Gastrocnemius medialis (tissue), 4 donors: ENCODE results near the gene TRAF4. TPM values are rescaled to one million over a fixed set of nuclear protein-coding genes. Genes with fewer than 3 reads are reported as not detected.
A peak's percentile ranks its signal among the peaks of the same experiment; 100 is the strongest.

ENCODE experiments used
- ATAC-seq, 2 donors: fragments of 150-250 bp; one replicate each; pipeline ENCODE4 v1.9.1; 2016
- DNase-seq, 2 donors: peaks; one replicate each; pipeline ENCODE4 v3.0.0-alpha.2; 2019
- H3K27ac ChIP-seq, 4 donors: fragments of 200-600 bp; sonication (generic); 1 replicate in 1 of 4; 2 replicates in 3 of 4; pipeline ENCODE4 v1.5.1; 2016 to 2018; ENCODE audit warnings: mild to moderate bottlenecking in 2 of 4, moderate library complexity in 1 of 4
- H3K27me3 ChIP-seq, 3 donors: fragments of 200-600 bp; sonication (generic) in 2 of 3; 1 replicate in 1 of 3; 2 replicates in 2 of 3; pipeline versions ENCODE4 v1.5.1 to v1.6.0; 2016 to 2019; ENCODE audit warnings: mild to moderate bottlenecking in 1 of 3, moderate library complexity in 1 of 3
- H3K36me3 ChIP-seq, 2 donors: fragments of 200-600 bp; sonication (generic) in 1 of 2; one replicate each; pipeline ENCODE4 v1.5.1; 2017 to 2018
- H3K4me1 ChIP-seq, 2 donors: fragments of 200-600 bp; sonication (generic) in 1 of 2; one replicate each; pipeline ENCODE4 v1.5.1; 2016 to 2017; ENCODE audit warnings: mild to moderate bottlenecking in 2 of 2
- H3K4me3 ChIP-seq, 4 donors: fragments of 200-600 bp; sonication (generic) in 3 of 4; 1 replicate in 1 of 4; 2 replicates in 3 of 4; pipeline ENCODE4 v1.5.1; 2016 to 2019; ENCODE audit warnings: mild to moderate bottlenecking in 2 of 4
- H3K9me3 ChIP-seq, 3 donors: fragments of 200-600 bp; sonication (generic) in 2 of 3; 1 replicate in 1 of 3; 2 replicates in 2 of 3; pipeline ENCODE4 v1.5.1; 2016 to 2019
- CTCF ChIP-seq, 5 experiments: fragments of 450-650 bp in 3 of 5; fragments of 200-600 bp in 2 of 5; sonication (generic) in 2 of 5; IDR thresholded peaks in 4 of 5; conservative IDR thresholded peaks in 1 of 5; 1 replicate in 4 of 5; 2 replicates in 1 of 5; pipeline ENCODE4 v1.5.1; 2016 to 2019; ENCODE audit warnings: antibody characterized with exemption in 5 of 5, mild to moderate bottlenecking in 3 of 5, moderate library complexity in 3 of 5
- POLR2A ChIP-seq, 2 donors: fragments of 450-650 bp; IDR thresholded peaks; one replicate each; pipeline ENCODE4 v1.6.1; 2017; ENCODE audit warnings: antibody characterized with exemption in 2 of 2, mild to moderate bottlenecking in 2 of 2, moderate library complexity in 2 of 2
- in situ Hi-C, 4 donors: fragments of 200-750 bp; cut with MboI; loops; one replicate each; pipeline versions ENCODE4 v1.15.0 to v1.8.0; 2017; ENCODE audit warnings: low sequenced_read_pairs in 4 of 4
- intact Hi-C: fragments of 100-400 bp; cut with DNase I; formaldehyde crosslinking; loops from one replicate; pipeline ENCODE4 v1.15.1; 2023; ENCODE audit warnings: low total_unique reads
- total RNA-seq, 4 donors: library from RNA; depleted of rRNA; stranded (reverse); fragments of >200 nt; gene quantifications; one replicate each; pipeline versions ENCODE4 v1.1.0 to v1.2.3, GENCODE V29; 2016

The TRAF4 gene
- total RNA-seq, 4 donors from 2014 or later: 2.0 to 6.4 (median 3.8) TPM

- in situ Hi-C loops: loop anchor here (5.0 to 25.0 kb wide), 6 partner anchors 61 to 151 kb away; partner anchors contain the start of genes ERAL1 (in 4 of the 4) and FLOT2 (in 1 of the 4)
- peak; percentile 55 to 72 for DNase-seq
- Histone ChIP-seq H3K27me3 (no peaks in the 10 kb centered on the region), H3K27ac (peak overlapping the region in 3 of 4 donors; percentile 29 to 55 (median 40)), H3K4me3 (no peak overlapping the region), H3K9me3 (no peaks in the 10 kb centered on the region), H3K36me3 (peaks cover 0 to 37% of the 10 kb centered on the region in 2 donors), H3K4me1 (peaks cover 4 to 12% of the 10 kb centered on the region in 2 donors)
- peak; percentile 83 to 93 (median 87) for TF ChIP-seq CTCF (IDR thresholded peaks at IDR 0.05 in 4 of 5, conservative IDR thresholded peaks at IDR 0.05 in 1 of 5)
- TF ChIP-seq POLR2A (IDR thresholded peaks at IDR 0.05): no peak
- intact Hi-C loops: loop anchor here (1.0 to 5.0 kb wide), 5 partner anchors 37 to 153 kb away; partner anchors contain the start of genes DHRS13, NEK8 and TLCD1
- peak; percentile 53 to 67 for ATAC-seq
These were observed 20.0 kb downstream of the TRAF4 start for GRCh38 chr17:28763804-28764266.

GRCh38 chr17:28765038-28765437, 21.2 kb downstream of the TRAF4 start:
- in situ Hi-C loops: loop anchor here (10.0 to 25.0 kb wide), 5 partner anchors 60 to 150 kb away; partner anchors contain the start of genes ERAL1 (in 3 of the 4) and FLOT2 (in 1 of the 4)
- H3K36me3 ChIP-seq: peaks cover 0 to 25% of the 10 kb centered on the region in 2 donors
- ATAC-seq (no peak), DNase-seq (no peak)
- no peaks in the 10 kb centered on the region for H3K27me3 ChIP-seq
- intact Hi-C loops: no loop called here
- TF ChIP-seq CTCF (IDR thresholded peaks at IDR 0.05 in 4 of 5, conservative IDR thresholded peaks at IDR 0.05 in 1 of 5) (no peak), POLR2A (IDR thresholded peaks at IDR 0.05) (no peak)
- no peaks in the 10 kb centered on the region for H3K9me3 ChIP-seq
- H3K4me3 ChIP-seq: no peak overlapping the region
- H3K4me1 ChIP-seq: peaks cover 4 to 12% of the 10 kb centered on the region in 2 donors
- H3K27ac ChIP-seq: peak overlapping the region in 1 of 4 donors; percentile 1

- H3K27me3 ChIP-seq: no peaks in the 10 kb centered on the region
- in situ Hi-C loops: loop anchor here in 1 of 4 donors (25.0 kb wide), 1 partner anchor 89 kb away; the partner anchor contains the start of gene ERAL1
These were observed 29.9 kb downstream of the TRAF4 start for GRCh38 chr17:28773736-28774135.

GRCh38 chr17:28774206-28774605, 30.4 kb downstream of the TRAF4 start:
- H3K4me1 ChIP-seq: peaks cover 10 to 17% of the 10 kb centered on the region in 2 donors
- H3K36me3 ChIP-seq: no peaks in the 10 kb centered on the region
- ATAC-seq (no peak), DNase-seq (no peak)
- H3K9me3 ChIP-seq: no peaks in the 10 kb centered on the region
- H3K4me3 ChIP-seq: no peak overlapping the region
- no peak overlapping the region for H3K27ac ChIP-seq
- TF ChIP-seq POLR2A (IDR thresholded peaks at IDR 0.05) (no peak), CTCF (IDR thresholded peaks at IDR 0.05 in 4 of 5, conservative IDR thresholded peaks at IDR 0.05 in 1 of 5) (no peak)
- in situ Hi-C loops (loop anchor here in 1 of 4 donors (25.0 kb wide), 1 partner anchor 88 kb away; the partner anchor contains the start of gene ERAL1), intact Hi-C loops (no loop called here)
- no peaks in the 10 kb centered on the region for H3K27me3 ChIP-seq

More at GRCh38 chr17:28773736-28774135, 29.9 kb downstream of the TRAF4 start:
- TF ChIP-seq POLR2A (IDR thresholded peaks at IDR 0.05) (no peak), CTCF (IDR thresholded peaks at IDR 0.05 in 4 of 5, conservative IDR thresholded peaks at IDR 0.05 in 1 of 5) (no peak)
- H3K4me3 ChIP-seq: no peak overlapping the region
- ATAC-seq (no peak), DNase-seq (no peak)
- H3K27ac ChIP-seq: no peak overlapping the region
- H3K9me3 ChIP-seq: no peaks in the 10 kb centered on the region
- H3K4me1 ChIP-seq: peaks cover 10 to 17% of the 10 kb centered on the region in 2 donors
- intact Hi-C loops: no loop called here
- H3K36me3 ChIP-seq: no peaks in the 10 kb centered on the region
